GM12864 (cell line): ENCODE measurements around the gene ADCYAP1R1.

Experiments
- DNase-seq: peaks from one replicate; pipeline ENCODE4 v3.0.0-alpha.2; 2011; ENCODE audit warnings: low read depth
- H3K4me3 ChIP-seq: 2 replicates; pipeline ENCODE4 v1.5.1; 2011; ENCODE audit warnings: mild to moderate bottlenecking, low read depth, low read length, control low read depth
- CTCF ChIP-seq: IDR thresholded peaks from 2 replicates; pipeline ENCODE4 v1.5.1; 2011; ENCODE audit warnings: low read depth, mild to moderate bottlenecking, moderate library complexity, low read length, control low read depth, inconsistent platforms; ENCODE audit errors: missing control alignments

The ADCYAP1R1 gene

DNA sequence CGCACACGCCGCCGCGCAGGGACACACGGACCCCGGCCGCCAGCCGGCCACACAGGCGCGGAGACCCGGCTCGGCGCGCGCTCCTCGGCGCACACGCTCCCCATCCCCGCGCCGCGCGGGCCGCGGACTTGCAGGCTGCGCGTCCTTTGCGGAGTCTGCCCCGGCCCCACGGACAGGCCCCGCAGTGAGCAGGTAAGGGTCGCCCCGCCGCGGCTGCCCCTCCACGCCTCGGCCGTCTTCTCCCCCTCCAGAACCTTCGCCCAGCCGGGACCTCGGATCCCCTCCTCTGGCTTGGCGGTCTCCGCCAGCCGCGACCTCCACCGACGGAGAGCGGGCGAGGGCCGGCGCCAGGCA lies 356 bp downstream of the ADCYAP1R1 start:
- H3K4me3 ChIP-seq = no peak overlapping the region
- no peak for DNase-seq

GRCh38 chr7:31052841-31053601 lies 913 bp downstream of the ADCYAP1R1 start:
- no peak for DNase-seq
- no peak overlapping the region for H3K4me3 ChIP-seq
- TF ChIP-seq CTCF = no peak

More for the DNA sequence above, 356 bp downstream of the ADCYAP1R1 start:
- no peak for TF ChIP-seq CTCF

GRCh38 chr7:31053986-31054385 lies 1.9 kb downstream of the ADCYAP1R1 start:
- H3K4me3 ChIP-seq = no peak overlapping the region
- TF ChIP-seq CTCF = no peak
- no peak for DNase-seq

GRCh38 chr7:31054608-31055278 lies 2.6 kb downstream of the ADCYAP1R1 start:
- no peak for TF ChIP-seq CTCF
- no peak overlapping the region for H3K4me3 ChIP-seq
- DNase-seq = no peak

DNA sequence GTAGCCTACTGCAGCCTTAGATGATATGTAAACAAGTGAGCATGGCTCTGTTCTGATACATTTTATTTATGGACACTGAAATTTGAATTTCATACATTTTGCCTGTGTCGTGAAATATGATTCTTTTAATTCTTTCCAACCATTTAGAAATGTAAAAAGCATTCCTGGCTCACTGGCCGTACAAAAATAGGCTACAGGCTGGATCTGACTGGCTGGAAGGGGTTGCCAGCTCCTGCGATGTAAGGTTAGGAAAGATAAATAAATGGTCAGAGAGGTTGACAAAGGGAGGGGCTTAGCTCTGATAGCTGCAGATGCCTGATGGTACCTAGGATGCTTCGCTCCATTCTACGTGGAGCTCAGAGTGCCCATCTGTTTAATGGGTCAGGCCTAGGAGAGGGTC lies 3.4 kb downstream of the ADCYAP1R1 start:
- H3K4me3 ChIP-seq = no peak overlapping the region
- DNase-seq = no peak
- TF ChIP-seq CTCF = no peak

DNA sequence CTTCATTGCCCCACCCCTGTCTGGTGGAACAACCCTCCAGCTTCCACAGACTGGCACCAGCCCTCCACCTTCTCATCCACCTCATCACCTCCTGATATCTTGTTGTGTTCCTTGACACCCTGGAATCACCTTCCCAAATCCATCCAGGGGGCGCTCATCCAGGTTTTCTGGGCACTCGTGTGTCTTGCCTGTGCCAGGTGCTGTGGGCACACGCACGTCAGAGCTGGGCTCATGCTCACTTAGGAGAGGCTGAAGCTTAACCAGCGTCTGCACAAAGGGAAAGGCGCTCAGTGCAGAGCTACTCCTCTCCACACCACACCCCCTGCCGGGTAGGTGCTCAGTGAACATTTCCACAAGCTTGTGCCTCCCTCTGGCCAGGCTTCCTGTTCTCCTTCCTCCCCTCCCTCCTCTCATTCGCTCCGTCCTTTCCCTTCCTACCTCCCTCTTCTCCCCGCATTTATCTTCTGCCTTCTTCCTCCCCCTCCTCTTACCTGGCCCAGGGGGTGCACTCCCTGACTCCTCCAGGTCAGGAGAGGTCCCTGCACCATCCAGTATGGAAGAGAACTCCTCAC lies 4.8 kb downstream of the ADCYAP1R1 start:
- no peak for TF ChIP-seq CTCF
- no peak for DNase-seq
- H3K4me3 ChIP-seq = no peak overlapping the region
